HG03159 (cell line): ENCODE measurements around the gene ZNF385D.

ENCODE experiments used
- ATAC-seq: cut with Tn5 transposase; IDR thresholded peaks from one replicate; pipeline ENCODE4 v1.9.1; 2021; ENCODE audit warnings: mild to moderate bottlenecking, moderate library complexity; ENCODE audit not compliant: unreplicated experiment

Gene ZNF385D

DNA sequence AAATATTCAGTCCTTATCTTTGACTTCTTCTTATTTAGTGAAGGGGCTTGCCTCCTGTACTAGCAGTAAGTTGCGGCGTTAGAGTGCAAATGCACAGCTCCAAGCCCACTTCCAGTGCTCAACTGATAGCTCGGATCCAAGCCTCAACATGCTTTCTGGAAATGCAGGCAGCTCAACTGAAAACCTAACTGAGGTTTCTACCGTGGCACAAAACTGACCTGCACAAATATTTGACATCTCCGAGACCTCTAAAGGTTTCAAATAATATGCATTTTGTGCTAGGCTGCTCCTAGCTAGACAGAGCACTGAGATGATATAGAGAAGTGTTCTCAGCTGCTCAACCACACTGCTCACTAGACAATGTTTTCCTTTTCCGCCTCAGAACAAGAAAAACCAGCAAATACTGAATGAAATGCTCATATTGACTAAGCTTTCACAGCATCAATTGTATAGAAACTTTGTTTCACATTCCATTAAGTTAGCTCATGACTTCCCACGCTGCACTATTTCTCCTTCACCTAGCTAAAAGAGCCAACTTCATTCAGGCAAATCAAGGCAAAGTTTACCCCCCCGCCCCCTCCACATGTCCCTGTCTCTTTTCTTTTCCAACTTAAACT, 822 bp downstream of the ZNF385D start:
- no peak for ATAC-seq

- ATAC-seq: no peak
These were observed 2.9 kb downstream of the ZNF385D start for GRCh38 chr3:21747966-21748555.

DNA sequence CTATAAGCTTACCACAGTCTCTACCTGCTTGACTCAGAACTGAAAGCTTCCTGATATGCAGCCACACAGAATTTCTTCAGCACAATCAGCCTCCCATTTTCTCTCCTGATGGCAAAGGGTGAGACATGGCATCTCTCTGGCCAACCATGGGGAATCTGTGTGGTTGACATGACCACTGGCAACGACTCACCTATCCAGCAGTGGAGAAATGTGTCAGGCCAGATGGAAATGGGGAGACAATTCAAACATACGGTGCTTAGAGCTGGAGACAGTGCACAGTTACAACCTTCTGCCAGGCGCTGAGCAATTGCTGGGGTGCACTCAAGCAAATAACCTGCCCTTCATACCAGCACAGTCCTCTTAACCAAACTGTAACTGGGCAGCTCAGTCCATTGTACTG, 3.6 kb downstream of the ZNF385D start:
- ATAC-seq: no peak

DNA sequence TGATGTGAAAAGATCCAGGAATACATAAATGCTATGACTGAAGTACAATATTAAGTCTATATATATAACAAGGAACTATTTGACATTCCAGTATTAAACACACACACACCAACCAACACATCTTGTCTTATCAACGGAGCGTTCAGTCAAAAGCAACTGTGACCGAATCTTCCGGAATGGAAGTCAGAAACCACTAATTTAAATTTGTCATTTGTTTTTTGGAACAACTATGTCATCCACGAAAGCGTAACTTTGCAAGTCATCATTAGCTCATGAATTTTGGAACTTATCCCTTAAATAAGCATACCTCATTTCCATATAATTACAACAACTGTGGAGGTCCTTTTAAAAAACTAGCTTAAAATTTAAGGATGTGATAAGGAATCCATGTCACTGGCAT, 5.0 kb downstream of the ZNF385D start:
- ATAC-seq: no peak

GRCh38 chr3:21744793-21745192, 6.2 kb downstream of the ZNF385D start:
- no peak for ATAC-seq

DNA sequence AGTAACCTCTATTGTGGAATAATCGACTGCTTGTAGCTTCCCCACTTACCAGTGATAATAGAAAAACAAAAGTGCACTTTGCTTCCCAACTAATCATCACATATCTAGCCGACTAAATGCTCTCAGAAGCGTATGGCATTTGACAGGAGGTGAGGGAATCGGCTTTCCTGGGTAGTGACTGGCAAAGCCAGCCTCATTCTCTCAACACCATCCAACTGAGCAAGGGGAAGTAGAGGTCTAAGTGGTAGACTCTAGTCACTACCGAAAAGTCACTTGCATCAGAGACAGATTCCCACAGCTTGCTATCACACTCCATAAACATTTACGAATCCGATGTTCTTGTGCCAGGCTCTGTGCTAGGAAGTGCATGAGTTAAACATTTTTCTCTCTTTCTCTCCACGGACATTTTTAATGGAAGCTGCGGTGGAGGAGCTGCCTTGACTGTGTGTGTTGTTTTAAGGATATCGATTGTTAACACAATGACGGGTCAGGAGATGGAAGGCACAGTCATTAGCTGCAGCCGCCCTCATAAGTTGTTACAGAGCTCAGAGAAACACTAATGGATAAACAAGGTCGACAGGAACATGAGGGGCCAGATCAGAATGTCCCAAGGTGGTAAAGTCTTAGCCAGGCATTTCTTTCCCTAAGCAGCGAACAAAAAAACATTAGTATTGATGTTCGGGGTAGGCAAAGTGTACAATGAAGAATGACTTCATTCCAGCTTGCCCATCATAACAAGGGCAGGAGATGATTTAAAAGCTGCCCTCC, 11.9 kb downstream of the ZNF385D start:
- no peak for ATAC-seq

- ATAC-seq: no peak
These were observed 12.7 kb downstream of the ZNF385D start for GRCh38 chr3:21738283-21738682.

DNA sequence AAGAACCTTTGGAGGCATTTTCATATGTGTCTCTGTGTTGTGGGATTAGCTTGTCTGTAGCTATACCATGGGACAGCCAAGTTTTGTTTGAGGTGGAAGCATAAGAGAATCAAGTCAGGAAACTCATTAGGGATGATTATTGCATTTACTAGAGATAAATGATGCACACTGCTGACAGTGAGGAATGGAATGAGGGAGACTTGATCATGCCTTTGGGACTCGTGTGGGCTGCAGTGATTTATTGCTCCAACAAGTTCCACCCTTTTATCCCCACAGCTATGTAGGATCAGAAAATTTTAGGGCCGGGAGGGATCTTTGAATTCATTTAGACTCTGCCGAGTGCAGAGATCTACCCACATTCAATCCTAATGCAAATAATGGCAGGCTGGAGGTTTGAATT, 16.3 kb downstream of the ZNF385D start:
- ATAC-seq: no peak

- ATAC-seq: no peak
These were observed 21.0 kb downstream of the ZNF385D start for GRCh38 chr3:21729888-21730459.

DNA sequence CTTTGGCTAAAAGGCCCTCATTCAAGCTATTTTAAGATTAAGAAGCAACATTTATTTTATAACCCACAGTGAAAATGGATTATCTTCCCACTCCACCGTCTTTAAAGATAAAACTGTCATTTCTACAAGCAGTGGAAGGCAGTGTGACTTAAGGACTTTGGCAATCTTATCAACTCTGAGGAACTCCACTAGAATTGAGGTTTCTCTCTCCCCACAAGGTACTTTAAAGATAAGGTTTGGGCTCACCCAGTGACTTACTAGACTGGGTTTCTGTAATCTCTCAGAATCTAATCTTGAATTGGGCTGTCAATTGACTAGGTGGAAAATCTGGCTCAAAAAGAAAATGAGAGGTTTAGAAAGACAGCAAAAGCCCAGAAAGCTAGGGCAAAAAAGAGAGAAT, 21.7 kb downstream of the ZNF385D start:
- no peak for ATAC-seq

- no peak for ATAC-seq
These were observed 28.2 kb downstream of the ZNF385D start for GRCh38 chr3:21722768-21723167.

- ATAC-seq: no peak
These were observed 28.7 kb downstream of the ZNF385D start for GRCh38 chr3:21722301-21722700.

GRCh38 chr3:21718943-21719591, 31.9 kb downstream of the ZNF385D start:
- ATAC-seq: no peak

DNA sequence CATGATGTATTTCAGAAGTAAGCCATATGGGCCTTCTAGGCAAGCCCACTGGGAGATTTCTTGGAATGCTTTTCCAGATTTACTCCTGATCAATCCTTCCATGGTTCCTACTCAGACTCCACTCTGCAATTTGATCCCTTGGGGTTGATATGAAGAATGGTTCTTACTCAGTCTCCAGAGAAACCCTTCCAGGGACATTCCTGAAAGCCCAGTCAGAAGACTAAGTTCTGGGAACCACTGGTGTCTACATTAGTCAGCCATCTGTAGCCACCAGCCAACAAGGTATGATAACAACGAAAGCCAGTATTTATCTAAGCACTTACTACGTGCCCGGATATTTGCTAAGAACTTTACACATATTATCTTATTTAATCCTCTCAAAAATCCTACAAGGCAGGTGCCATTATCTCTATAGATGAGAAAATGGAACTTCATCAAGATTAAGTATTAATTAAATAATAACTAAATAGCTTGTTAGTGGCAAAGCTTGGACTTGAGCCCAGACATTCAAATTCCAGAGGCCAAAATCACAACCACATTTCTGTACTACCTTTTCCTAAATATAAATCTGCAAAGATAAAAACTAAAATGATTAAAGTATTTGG, 32.7 kb downstream of the ZNF385D start:
- ATAC-seq: no peak

DNA sequence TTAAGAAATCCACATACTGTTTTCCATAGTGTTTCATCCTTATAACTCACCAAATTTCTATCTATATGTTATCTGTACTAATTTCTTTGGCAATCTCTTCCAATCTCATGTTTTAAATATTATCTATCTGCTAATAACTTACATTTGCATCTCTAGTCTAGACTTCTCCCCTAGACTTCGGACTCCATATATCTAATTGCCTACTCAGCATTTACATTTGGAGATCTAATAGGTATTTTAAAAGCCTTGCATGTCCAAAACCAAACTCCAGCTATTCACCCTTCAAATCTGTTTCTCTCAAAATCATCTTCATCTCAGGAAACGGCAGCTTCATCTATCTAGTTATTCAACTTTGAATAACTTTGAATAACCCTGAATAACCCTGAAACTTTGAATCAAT, 35.3 kb downstream of the ZNF385D start:
- no peak for ATAC-seq

GRCh38 chr3:21705769-21706168, 45.2 kb downstream of the ZNF385D start:
- ATAC-seq: no peak

- no peak for ATAC-seq
These were observed 46.2 kb downstream of the ZNF385D start for GRCh38 chr3:21704796-21705195.

GRCh38 chr3:21703291-21703690, 47.7 kb downstream of the ZNF385D start:
- ATAC-seq: no peak

DNA sequence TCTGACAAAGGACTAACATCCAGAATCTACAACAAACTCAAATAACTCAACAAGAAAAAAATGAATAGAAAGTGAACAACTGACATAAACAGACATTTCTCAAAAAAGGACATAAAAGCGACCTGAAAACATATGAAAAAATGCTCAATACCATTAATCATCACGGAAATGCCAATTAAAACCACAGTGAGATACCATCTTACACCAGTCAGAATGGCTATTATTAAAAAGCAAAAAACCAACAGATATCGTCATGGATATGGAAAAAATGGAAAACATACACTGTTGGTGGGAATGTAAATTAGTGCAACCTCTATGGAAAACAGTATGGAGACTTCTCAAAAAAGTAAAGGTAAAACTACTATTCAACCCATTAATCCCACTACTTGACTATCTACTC, 53.3 kb downstream of the ZNF385D start:
- ATAC-seq: no peak

- no peak for ATAC-seq
These were observed 56.5 kb downstream of the ZNF385D start for GRCh38 chr3:21694506-21694905.

GRCh38 chr3:21691036-21691435, 60.0 kb downstream of the ZNF385D start:
- ATAC-seq: no peak
